KOPT-K1 (cell line): ENCODE measurements around the gene PDGFB.

Source experiments
- H3K27ac ChIP-seq: fragments of 200-600 bp; sonication (generic); 2 replicates; pipeline ENCODE4 v1.5.1; 2016; ENCODE audit warnings: antibody characterized with exemption, mild to moderate bottlenecking, low read depth, low read length; ENCODE audit not compliant: poor library complexity, severe bottlenecking
- H3K36me3 ChIP-seq: fragments of 200-600 bp; sonication (generic); 2 replicates; pipeline ENCODE4 v1.5.1; 2017; ENCODE audit warnings: antibody characterized with exemption, mild to moderate bottlenecking, low read length, moderate library complexity; ENCODE audit not compliant: insufficient read depth
- H3K9me3 ChIP-seq: fragments of 200-600 bp; sonication (generic); 2 replicates; pipeline ENCODE4 v1.5.1; 2017; ENCODE audit warnings: antibody characterized with exemption, low read length, mild to moderate bottlenecking; ENCODE audit not compliant: insufficient read depth, poor library complexity, severe bottlenecking

PDGFB gene

DNA sequence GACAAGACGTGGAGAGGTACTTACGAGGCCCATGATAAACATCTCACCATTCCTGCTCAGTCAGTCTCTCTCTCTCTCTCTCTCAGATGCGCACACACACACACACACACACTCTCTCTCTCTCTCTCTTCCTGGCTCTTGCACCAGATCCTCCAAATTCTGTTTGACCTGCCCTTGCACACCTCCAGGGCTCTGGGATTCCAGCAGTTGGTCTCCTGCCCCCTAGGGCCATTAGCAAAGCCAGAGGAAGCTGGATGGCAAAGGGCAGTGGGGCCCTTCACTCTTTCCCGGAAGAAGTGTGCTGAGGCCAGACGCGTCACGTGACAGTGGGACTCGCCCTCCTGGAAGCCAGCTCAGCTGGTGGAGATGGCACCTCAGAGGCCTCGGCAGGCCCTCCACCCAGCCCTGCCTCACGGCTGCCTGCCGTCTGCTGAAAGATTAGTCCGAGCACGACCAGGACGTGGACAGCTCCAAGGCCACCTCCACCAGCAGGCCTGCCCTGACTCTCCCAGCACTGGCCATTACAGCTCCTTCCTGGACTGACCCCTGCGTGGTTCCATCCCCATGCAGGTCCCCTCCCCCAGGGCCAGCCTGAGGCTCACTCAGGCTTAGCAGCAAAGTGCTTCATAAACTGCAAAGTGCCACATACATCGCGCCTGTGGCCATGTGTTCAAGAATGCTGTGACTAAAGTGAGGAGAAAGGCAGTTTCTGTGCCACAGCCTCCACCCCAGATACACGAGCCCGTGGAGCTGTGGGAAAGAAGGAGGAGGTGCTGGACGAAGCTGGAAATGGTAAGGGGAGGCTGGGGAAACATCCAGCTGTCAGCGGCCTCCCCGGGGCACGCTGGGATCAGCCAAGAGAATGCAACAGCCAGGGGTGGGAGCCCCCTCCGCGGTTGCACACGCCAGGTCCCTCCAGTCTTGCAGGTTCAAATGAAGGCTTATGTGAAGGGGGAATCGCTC lies 3.7 kb downstream of the PDGFB start:
- Histone ChIP-seq H3K9me3 (no peaks in the 10 kb centered on the region), H3K36me3 (no peaks in the 10 kb centered on the region), H3K27ac (no peak overlapping the region)

DNA sequence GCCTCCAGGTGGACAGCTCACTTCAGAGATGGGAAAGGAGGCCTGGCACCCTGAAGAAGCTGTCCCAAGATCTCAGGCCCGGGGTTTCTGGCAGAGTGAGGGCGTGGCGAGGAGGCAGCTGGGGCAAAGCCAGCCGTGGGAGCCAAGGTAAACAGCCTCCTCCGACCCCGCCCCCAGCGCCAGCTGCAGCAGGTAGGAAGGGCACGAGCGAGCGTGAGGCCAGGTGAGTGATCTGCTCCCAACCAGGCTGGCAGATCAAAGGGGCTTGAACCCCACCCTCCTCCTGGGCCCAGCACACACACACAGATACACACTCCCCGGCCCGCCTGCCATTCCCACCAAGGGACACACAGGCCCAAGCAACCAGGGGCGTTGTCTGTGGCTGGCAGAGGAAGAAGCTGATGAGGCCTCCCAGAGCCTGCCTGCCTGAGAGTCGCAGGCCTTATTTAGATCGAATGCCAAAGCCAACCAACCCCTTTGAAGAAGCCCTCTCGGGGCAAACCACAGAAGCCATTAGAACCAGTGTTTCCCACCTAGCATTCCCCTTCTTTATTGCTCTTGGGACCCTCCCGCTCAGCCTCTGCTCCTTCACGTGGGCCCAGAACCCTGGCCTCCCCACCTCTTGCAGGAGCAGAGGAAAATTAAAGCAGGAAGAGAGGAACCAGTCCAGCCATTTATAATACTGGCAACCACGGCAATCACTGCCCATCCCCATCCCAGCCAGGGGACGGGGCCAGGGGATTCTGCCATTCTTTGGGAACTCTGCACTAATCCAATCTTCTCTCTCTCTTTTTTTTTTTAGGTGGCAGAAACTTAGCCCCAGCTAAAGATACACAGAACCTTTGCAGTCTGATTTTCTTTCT lies 5.0 kb downstream of the PDGFB start:
- Histone ChIP-seq H3K9me3 (no peaks in the 10 kb centered on the region), H3K36me3 (no peaks in the 10 kb centered on the region), H3K27ac (no peak overlapping the region)

DNA sequence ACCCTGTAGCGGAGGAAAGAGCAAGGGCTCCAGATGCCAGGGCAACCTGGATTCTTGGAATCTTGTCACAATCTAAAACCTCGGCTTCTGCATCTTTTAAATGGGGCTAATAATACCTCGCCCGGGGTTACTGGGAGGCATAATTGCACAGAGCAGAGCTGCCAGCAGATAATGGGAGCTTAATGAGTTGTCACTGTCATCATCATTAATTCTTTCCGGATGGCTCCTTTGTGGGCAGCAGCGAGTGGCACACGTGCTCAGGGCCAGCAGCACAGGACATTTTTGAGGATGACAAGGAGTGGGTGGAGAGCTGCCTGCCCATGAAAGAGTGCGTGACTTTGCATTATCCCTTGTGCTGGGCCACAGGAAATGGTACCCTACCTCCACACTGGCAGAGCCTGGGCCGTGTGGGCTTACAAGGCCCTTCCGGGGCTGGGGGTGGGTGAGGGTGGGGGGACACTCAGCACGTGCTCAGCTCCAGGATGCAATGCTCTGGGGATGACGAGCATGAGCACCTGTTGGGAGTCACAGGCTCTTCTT lies 5.7 kb downstream of the PDGFB start:
- Histone ChIP-seq H3K9me3 (no peaks in the 10 kb centered on the region), H3K27ac (no peak overlapping the region), H3K36me3 (no peaks in the 10 kb centered on the region)

DNA sequence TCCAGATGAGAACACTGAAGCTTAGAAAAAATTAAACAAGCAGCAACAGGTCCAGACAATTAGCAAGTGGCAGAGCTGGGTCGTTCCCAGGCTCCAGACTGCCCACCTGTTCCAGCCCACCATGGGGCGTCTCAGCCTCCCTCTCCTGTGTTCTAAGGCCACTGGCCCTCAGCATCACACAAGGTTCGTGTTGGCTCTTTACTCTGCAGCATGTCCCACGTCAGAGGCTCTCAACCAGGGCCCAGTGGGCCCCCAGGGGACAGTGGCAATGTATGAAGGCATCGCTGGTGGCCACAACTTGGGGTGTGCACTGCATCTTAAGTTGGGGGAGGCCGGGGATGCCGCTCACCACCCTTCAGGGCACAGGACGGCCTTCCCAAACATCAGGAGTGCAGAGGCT lies 6.2 kb downstream of the PDGFB start:
- Histone ChIP-seq H3K9me3 (no peaks in the 10 kb centered on the region), H3K36me3 (no peaks in the 10 kb centered on the region), H3K27ac (no peak overlapping the region)

DNA sequence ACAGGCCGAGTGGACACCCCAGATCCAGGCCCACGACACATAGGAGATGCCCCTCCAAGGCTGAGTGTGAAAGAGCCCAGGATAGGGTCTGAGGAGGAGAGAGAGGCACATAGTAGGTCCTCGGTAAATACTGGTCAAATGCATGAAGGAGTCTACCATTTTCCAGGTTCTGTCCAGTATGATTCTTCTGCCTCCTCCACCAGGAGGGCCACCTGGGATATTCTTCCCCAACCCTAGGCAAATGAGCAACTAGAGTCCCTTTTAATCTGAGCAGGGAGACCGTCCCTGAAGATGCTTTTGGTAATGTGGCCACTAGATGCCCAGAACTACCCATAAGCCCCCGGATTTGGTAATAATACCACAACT lies 6.7 kb downstream of the PDGFB start:
- Histone ChIP-seq H3K9me3 (no peaks in the 10 kb centered on the region), H3K27ac (no peak overlapping the region), H3K36me3 (no peaks in the 10 kb centered on the region)

DNA sequence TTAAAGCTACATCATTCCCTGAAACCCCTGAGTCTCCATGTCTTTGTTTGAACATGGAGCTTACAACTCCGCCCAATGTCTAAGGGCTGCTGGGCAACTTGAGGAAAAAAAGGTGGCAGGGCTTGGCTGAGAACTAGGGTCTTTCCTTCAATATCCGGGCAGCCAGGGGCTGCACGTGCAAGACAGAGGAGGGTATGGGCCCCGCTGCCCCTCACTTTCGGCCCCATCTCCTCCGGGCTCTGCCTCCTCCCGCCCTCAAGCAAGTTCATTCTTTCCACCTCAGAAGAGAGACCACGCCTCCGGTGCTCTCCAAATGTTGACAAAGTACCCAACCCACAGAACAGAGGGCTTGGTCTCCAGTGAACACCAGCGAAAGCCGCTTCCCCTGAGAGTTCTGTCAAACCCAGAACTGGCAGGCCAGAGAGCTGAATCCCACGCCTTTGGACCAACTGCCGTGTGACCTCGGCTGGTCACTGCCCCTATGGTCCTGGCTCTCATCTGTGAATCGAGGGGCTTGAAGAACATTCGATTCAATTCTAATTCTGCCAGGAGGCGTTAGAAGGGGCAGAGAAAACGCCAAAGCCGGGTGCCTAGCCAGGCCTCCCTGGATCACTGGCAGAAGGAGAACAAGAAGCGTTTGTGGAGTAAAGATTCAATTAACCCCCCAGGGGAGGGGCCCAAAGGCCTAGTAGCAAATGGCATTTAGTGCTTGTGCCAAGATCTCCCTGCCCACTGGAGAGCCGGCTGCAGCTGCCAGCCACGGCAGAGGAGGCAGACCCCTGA lies 7.3 kb downstream of the PDGFB start:
- no peaks in the 10 kb centered on the region for H3K36me3 ChIP-seq
- no peak overlapping the region for H3K27ac ChIP-seq

DNA sequence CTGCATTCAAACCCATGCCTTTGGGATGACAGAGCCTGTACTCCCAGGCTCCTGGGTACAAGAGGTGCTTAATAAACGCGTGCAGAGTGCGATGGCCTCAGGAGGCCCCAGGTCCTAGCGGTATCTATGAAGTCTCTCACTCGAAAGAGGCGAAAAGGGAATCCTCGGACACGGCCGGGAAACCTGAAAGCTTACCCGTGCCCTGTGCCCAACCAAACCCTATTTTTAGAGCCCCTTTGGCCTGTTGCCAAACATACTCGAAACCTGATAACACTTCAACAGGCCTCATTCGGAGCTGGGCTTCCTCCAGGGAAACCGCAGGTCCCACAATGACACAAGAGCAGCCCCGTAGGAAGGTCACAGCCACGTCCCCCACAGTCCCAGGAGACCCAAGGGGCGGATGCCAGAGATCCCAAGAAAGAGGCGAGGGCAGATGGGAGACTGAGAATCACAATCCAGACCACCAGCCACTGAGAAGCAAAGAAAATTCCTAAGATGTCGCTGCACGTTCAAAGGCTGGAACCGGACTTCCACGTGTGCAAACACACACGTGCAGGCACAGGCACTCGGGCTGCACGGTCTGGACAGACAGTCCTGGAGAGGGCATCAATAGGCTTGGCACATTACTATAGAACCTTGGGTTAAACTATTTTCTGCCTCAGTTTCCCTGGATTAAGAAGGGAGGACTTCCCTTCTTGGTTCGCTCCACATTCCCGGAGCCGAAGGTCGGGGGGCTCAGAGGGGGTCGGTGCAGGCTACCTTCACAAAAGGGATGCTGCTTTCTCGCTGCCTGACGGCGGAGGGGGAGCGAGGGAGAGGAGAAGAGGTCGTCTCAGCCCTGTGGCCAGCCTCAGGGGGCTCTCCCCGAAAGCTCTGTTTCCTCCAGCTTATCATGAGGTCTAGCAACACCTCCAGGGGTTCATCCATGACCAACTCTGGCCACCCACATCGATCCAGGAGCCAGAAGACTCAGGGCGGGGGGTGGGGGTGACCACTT lies 8.2 kb downstream of the PDGFB start:
- Histone ChIP-seq H3K27ac (no peak overlapping the region), H3K9me3 (no peaks in the 10 kb centered on the region), H3K36me3 (no peaks in the 10 kb centered on the region)

More for the DNA sequence above, 7.3 kb downstream of the PDGFB start:
- no peaks in the 10 kb centered on the region for H3K9me3 ChIP-seq

DNA sequence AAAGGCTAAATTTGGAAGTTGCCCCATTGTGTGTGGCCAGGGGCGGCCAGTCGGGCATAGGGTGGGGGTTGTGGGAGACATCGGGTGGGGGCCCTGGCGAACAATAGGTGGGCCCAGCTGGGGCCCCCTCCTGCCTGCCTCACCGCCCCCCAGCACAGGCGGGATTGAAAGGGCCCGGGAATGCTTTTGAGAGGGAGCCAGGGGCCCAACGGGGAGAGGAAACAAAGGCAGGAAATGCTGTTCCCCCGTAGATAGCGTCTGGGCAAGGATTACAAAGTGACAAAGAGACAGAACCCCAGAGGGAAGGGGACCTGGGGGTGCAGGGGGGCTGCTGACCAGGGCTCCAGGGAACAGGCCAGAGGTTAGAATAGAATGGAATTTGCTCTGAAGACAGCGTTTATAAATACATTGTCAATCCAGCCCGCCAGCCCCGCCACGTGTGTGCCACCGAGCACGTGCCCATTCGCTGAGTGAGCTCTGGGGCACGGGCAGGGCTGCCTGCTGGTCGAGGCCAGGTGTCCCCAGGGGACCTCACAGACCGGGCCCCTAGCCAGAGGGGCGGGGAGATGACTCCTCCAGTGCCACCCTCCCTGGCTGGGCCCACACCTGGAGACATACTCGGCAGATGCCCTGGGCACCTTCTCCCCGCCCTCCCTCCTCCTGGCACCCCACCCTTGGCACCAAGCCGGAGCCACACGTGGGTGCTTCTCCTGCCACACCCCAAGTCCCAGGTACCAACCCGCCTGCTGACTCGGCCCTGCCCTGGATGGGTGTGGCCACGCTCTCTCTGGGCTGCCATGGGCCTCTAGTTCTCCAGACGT lies 9.7 kb downstream of the PDGFB start:
- Histone ChIP-seq H3K9me3 (no peaks in the 10 kb centered on the region), H3K27ac (no peak overlapping the region), H3K36me3 (no peaks in the 10 kb centered on the region)

DNA sequence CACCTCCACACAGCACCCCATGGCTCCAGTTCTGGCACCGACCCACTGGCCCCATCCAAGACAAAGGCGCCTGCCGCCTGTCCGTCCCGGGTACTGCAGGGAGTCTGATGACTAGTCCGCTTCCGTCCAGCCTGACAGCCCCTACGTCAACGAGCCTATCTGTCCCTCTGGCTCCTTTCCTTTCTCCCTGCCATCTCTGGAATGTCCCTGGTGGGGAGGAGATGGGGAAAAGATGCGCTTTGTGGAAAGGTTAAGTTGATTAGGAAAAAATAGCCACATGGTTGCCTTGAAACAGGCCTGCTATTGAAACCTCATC lies 10.4 kb downstream of the PDGFB start:
- H3K27ac ChIP-seq: no peak overlapping the region
- H3K9me3 ChIP-seq: no peaks in the 10 kb centered on the region
- no peaks in the 10 kb centered on the region for H3K36me3 ChIP-seq

DNA sequence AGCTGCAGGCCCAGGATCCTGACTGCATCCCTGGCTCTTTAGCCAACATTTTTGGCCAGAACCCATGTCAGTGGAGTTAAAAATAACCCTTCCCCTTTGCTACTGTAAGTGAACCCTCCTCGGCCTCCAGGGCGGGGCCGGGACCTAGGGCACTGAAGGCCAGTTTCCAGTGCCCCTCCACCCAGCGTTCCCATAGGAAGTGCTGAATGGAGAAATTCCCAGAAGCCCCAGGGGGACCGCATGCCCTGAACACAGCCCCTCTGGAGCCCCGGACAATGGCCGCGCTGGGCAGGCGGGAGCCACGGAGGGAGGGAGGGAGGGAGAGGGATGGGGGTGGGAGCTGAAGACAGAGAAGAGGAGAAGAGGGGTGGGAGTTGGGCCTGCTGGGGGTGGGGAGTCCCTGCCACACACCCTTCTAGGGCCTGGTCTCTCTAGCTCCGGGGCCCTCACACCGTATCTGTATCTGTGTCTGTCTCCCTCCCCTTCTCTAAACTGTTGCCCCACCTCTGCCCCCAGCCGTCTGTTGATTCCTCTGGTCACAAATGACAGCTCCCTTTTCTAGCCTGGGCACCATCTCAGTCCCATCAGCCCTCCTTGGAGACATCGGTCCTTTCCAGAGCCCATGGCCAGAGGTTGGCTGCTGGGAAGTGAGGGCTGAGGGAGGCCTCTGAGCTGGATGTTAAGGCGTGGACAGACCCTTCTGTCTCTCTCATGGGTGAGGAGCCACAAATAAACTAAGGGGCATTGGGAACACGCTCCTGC lies 10.9 kb downstream of the PDGFB start:
- Histone ChIP-seq H3K27ac (no peak overlapping the region), H3K36me3 (no peaks in the 10 kb centered on the region), H3K9me3 (no peaks in the 10 kb centered on the region)

DNA sequence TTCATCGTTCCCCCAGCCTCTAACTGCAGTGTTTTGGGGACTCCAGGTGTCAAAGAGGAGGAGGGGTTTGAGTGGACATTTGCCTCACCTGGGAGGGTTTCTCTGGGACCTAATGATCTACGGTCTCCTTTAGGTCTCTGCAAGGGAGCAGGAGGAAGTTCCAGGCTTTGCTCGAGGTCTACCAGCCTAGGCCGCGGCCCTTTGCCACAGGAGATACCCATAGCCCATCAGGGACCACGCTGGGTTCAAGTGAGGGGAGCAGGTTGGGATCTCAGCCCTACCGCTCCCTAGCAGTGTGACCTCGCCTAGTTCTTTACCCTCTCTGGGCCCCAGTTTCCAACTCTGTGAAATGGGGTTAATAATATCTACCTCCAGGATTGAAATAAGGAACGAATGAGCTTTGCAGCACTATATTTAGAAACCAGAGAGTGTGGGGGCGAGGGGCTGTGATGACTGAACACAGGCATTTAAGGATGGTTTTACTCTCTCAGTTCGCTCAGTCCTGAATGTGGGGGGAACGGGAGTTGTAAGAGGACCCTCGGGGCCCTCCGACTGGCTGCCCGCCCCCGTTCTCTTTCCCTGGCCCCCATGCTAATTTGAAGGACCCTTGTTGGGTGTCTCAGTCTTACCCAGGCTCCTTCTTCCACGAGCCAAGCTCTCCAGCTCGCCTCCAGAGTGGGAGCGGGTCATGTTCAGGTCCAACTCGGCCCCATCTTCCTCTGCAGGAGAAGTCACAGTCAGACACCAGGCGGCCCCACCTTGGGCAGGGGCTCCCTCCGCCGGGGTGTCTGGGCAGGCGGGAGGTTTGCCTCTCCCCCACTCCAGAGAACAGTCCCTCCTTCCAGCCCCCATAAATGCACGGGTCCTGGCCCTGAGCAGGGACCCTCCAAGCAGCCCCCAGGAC lies 11.7 kb downstream of the PDGFB start:
- H3K27ac ChIP-seq: no peak overlapping the region
- H3K9me3 ChIP-seq: no peaks in the 10 kb centered on the region

DNA sequence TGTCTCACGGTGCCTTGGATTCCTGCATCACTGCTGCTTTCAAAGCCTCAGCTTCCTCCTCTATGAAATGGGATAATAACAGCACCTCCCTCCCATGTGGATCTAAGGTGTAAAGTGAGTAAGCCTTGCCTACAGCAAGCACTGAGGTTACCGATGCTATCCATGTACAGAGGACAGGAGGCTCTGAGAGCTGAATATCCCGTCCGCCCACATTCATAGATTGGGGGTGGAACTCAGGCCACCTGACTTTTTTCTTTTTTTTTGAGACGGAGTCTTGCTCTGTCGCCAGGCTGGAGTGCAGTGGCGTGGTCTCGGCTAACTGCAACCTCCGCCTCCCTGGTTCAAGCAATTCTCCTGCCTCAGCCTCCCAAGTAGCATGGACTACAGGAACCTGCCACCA lies 12.5 kb downstream of the PDGFB start:
- no peaks in the 10 kb centered on the region for H3K36me3 ChIP-seq
- no peak overlapping the region for H3K27ac ChIP-seq
- no peaks in the 10 kb centered on the region for H3K9me3 ChIP-seq

More for the DNA sequence above, 11.7 kb downstream of the PDGFB start:
- H3K36me3 ChIP-seq: no peaks in the 10 kb centered on the region
